HG02571 (cell line): Measurements from ENCODE around the gene DOHH.
"Not testable (repeated sequence)": the region's sequence is repeated elsewhere in the genome, so short reads cannot be mapped to it uniquely, and the experiment has no call there.

Experiments used
- ATAC-seq: cut with Tn5 transposase; IDR thresholded peaks from one replicate; pipeline ENCODE4 v1.9.1; 2021; ENCODE audit warnings: mild to moderate bottlenecking, moderate library complexity; ENCODE audit not compliant: unreplicated experiment

Gene DOHH

DNA sequence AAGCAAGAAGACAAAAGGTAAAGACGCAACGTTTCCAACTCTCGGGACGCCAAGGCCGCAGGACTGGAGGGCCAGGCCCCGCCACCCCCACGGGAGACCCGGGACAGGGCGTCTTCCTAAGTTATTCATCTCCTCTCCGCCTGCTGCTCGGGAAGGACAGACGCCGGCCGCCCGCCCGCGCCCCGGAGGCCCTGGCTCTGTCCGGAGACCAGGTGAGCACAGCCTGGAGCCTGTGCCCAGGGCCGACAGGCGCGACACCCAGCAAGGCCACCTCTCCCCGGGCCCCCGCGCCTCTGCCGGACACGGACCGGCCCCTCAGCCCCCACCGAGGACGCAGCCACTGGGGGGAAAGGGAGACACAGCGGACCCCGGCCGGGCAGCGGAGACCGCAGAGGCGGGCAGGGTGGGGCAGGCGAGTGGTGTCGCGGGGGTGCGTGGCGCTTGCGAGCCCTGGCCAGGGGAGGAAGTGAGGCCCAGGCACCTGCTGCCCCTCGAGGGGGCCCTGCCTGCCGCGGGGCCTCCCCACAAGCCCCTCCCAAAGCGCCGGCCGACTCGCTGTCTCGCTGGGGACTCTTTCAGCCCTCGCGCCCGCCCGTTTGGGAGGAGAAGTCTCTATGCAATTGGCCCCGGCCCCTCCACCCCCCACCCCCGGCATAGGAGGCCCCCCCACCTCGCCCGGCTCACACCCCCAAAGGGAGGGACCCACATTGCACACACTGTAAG, 37.3 kb downstream of the DOHH start:
- ATAC-seq, result no peak

DNA sequence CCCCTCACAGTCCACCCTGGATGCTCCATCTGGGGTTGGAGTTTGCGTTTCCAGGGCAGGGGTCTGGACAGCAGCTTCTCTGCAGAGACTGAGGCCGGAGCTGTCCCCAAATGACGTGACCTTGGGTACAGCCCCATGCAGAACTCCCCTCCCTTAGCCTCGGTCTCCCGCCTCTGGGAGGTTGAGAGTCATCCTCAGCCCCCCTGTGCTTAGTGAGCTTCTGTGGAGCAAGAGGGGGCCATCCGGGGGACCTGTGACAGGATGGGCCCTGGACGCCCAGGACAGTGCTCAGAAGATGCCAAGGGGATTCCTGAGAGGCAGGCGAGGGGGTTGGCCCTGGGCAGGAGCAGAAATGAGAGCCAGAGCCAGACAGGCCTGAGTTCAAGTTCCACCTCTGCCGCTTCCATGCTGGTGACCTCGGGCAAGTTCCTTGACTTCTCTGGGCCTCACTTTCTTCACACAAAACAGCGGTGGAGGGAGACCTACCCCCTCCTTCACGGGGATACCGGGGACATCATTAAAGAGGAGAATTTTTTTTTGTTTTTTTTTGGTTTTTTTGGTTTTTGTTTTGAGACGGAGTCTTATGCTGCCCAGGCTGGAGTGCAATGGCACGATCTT, 40.4 kb downstream of the DOHH start:
- ATAC-seq, result no peak

DNA sequence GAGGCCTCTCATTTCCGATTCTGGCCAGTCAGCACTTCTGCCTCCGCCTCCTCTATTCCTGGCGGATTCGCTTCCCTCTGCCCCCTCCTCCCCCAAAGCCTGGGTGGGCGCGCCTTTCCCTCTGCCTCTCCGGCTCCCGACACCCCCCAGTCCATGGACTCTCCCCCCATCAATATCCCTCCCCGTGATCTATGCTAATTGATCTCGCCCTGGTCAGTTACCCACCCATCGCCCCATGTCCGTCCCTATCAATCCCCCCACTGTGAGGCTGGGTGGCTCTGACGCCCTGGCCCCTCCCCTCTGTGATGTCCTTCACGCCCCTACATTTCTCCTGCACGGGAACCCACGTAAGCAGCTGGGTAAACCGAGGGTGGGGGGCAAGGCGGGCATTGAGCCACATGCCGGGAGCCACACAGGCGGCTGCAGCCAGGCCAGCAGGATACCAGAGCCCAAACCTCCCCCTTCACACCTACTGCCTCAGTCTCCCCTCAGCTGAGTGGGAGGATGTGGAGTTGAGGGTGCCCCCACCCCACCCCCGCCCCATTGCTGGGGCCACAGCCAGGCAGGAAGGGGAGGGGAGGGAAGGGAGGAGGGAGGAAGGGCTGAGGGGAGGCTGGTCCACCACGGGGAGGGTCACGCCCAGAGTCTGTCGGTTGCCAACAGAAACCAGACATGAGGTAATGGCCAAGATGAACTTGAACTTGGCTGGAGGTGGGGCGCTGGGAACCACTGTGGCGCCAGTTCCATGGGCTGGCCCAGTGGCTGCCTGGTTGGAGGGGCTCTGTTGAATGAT, 41.2 kb downstream of the DOHH start:
- no peak for ATAC-seq

GRCh38 chr19:3458229-3459088, 42.0 kb downstream of the DOHH start:
- no peak for ATAC-seq

DNA sequence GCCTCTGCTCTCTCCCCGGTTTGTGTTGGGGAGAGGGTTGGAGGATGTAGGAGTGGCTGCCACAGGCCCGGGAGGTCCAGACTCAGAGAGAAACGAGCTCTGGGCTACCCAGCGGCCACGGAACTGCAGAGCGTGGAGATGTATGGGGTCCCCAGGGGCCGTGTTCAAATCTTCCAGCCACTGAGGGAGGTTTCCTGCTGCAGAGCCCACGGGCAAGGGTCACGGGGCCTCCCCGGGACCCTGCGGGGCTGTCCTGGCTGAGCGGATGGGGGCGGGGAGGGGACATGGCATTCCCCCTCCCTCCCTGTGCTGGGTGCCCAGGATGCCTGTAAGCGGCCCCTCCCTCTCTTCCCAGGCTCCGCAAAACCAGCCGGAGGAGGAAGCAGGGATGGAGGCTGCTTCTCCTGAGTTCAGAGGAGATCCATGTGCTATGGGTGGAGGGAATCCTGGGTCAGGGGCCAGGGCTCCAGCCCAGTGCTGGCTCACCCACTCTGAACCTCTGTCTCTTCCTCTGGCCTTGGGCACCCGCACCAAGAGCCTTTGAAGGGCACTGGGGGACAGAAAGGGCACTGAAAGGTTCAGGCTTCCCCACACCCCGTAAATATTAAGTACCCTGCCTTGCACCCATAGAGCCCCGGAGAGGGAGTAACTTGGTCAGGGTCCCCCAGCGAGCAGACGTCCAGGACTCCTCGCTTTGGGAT, 42.8 kb downstream of the DOHH start:
- ATAC-seq, result no peak

DNA sequence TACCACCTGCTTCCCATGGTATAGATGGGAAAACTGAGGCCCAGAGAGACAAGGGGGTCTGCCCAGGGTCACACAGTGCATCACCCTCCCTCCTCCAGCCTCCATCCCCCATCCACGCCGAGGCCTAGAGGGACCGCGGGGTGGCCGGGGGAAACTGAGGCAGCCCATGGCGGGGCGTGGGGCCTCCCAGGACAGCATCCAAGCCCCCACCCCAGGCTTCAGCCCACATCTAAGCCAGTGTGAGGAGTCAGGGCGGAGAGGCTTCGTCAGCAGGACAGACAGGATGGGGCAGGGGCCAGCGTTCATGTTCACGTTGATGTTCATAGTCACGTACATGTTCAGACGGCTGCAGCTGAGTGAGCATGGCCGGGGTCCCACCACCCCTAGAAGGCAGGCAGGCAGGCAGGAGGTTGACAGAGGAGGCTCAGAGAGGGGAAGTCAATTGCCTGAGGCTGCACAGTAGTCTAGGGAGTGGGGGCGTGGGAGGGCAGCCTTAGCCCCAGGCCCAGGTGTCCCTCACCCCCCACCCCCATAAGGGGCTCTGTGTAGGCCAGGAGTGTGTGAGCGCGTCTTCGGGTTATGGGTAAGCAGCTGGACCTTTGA, 43.4 kb downstream of the DOHH start:
- ATAC-seq, result no peak

GRCh38 chr19:3455960-3456601, 44.4 kb downstream of the DOHH start:
- ATAC-seq, result no peak

GRCh38 chr19:3455393-3455955, 45.0 kb downstream of the DOHH start:
- ATAC-seq, result no peak

GRCh38 chr19:3454656-3455392, 45.6 kb downstream of the DOHH start:
- ATAC-seq, result no peak

DNA sequence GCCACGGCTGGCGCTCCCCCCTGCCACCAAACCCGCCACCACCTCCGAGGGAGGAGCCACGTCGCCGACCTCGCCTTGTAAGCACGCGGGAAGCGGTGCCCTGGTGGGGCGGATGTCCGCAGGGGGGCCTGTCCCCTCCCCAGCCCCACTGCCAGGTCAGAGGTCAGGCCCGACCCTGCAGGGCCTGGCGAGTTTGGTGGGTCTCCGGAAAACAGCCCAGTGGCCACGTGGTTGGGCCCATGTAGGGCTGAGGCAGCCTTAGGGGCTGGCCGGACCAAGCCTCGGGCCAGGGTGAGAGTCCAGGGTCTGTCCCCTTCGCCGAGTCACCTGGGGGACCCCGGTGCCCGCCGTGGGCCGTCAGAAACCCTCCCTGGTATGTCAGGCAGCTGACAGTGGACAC, 46.6 kb downstream of the DOHH start:
- ATAC-seq, result no peak

DNA sequence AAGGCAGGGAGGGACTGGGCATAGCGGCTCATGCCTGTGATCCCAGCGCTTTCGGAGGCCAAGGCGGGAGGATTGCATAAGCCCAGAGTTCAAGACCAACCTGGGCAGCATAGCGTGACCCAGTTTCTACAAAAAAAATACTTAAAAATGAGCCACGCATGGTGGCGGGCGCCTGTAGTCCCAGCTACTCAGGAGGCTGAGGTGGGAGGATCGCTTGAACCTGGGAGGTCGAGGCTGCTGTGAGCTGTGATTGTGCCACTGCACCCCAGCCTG, 47.6 kb downstream of the DOHH start:
- ATAC-seq, result not testable (repeated sequence)

DNA sequence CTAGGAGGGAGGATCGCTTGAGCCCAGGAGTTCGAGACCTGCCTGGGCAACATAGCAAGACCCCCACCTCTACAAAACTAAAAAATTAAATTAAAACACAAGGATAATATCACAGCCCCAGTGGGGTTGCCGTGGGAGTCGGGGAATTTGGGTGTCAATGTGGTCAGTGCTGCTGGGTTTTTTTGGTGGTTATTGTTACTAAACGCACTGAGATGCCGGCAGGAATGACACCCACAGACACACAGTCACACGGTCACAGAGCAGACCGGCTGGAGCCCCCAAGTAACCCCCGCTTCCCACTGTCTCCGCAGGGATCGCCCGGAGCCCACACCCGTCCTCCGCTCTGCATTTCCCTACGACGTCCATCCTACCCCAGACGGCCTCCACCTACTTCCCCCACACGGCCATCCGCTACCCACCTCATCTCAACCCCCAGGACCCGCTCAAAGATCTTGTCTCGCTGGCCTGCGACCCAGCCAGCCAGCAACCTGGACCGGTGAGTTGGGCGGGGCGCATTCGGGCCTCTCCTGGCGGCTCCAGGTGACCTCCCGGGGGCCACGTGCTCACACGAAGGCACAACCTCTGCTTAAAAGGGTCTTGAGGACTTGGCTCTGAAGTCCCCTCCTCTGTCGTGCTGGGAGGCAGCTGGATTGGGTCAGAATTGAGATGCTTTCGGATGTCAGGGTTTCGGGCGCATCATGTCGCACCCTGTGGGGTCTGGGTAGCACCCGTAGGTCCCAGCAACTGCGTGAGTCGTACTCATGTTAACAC, 48.1 kb downstream of the DOHH start:
- no peak for ATAC-seq

GRCh38 chr19:3451451-3451866, 49.0 kb downstream of the DOHH start:
- ATAC-seq, result no peak

GRCh38 chr19:3450796-3451411, 49.6 kb downstream of the DOHH start:
- ATAC-seq, result no peak

DNA sequence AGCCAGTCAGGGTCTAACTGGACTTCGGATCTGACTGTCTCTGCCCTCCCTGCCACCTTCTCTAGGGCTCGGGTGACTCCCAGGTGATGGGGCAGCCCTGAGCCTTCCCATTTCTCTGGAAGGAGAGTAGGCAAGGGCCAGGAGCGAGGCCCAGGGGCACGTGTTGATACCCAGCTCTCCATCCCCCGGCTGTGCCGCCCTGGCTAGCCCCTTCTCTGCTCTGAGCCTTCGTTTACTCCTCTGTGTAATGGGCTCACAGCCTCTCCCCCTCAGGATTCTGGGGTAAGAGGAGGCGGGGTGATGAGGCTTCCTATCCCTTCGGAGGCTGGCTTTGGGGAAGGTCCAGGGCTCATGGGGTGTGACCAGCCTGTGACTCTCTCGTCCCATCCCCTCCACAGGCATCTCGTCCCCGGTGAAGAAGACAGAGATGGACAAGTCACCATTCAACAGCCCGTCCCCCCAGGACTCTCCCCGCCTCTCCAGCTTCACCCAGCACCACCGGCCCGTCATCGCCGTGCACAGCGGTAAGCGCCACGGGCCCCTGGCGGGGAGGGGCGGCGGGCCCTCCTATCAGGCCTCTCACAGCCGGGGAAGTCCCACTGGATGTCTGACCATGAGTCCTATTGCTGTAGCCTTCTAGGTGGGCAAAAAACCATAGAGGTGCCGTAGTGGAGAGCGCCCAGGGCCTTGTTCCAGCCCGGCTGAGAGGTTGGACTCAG, 51.7 kb downstream of the DOHH start:
- ATAC-seq, result no peak

DNA sequence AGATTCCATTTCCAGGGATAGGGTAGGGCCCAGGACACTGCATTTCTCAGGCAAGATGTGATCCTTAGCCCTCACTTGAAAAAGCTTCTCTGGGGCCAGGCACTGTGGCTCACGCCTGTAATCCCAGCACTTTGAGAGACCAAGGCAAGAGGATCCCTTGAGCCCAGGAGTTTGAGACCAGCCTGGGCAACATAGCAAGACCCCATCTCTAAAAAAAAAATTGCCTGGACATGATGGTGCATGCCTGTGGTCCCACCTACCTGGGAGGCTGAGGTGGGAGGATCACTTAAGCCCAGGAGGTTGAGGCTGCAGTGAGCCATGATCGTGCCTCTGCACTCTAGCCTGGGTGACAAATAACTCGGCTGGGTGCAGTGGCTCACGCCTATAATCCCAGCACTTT, 53.8 kb downstream of the DOHH start:
- ATAC-seq, result not testable (repeated sequence)

DNA sequence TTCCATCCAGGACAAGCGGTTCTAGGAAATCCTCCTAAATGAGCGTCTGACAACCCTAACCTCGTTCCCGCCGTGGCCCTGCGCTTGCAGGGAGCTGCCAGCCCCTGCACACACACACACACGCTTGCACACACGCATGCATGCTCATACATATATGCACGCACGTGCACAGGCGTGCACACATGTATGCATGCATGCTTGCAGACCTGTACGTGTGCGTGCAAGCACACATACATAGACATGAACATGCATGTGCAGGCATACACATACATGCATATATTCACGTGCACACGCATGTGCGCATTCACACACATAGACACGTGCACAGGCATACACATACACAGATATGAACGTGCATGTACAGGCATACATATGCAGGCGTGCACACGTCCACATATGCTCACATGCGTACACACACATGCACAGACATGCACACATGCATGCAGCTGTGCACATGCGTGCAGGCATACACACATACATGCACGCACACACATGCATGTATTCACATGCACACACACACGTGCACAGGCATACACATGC, 55.7 kb downstream of the DOHH start:
- ATAC-seq, result no peak
